DMS153 treated with DMSO at 0.1 percent for 48 hours (cell line): ENCODE measurements around the gene TLR10.

ENCODE experiments used
- DNase-seq: peaks from one replicate; lab custom pipeline; 2025; ENCODE audit not compliant: unreplicated experiment; lab: John Stamatoyannopoulos, UW

The TLR10 gene

DNA sequence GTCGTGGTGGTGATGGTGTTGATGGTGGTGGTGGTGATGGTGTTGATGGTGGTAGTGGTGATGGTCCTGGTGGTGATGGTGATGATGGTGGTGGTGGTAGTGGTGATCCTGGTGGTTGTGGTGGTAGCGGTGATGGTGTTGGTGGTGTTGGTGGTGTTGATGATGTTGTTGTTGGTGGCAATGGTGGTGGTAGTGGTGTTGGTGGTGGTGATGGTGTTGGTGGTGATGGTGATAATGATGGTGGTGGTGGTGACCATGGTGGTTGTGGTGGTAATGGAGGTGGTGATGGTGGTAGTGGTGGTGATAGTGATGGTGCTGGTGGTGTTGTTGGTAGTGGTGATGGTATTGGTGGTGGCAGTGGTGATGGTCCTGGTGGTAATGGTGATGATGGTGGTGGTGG is 49.1 kb downstream of the TLR10 start:
- DNase-seq: no peak

DNA sequence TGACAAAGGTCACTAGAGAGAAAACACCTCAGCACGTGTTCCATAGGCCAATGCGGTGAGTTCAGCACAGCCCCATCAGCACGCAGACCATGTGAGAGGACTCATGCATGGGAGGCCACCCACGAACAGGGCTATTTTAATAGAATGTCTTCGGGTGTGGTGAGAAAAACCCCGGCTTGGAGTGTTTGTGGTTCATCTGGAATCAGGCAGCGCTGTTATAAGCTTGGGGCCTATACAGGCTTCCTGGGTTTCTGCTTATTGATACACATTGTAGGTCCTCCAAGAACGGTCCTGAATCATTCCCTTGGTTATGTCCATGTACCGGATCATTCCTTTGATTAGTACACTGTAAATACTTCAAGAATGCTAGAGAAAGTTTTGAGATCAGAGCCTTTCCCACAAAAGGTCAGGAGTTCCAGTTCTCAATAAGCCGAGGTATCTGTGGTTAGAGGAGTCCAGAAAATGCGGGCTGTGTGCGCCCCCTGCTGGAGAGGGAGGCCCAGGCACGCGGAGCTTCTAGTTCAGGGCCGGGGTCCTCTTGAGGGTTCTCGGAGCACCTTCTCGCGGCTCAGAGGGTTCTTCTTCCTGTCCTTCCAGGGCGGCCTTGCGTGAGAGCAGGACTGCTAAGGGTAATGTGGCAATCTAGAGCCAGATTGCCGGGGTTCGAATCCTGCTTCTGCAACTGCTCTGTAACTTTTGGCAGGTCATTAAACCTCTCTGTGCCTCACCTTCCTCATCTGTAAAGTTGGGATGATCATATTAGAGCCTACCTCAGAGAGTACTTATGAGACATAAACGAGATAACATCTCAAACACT is 51.8 kb downstream of the TLR10 start:
- peak; percentile 1 for DNase-seq

DNA sequence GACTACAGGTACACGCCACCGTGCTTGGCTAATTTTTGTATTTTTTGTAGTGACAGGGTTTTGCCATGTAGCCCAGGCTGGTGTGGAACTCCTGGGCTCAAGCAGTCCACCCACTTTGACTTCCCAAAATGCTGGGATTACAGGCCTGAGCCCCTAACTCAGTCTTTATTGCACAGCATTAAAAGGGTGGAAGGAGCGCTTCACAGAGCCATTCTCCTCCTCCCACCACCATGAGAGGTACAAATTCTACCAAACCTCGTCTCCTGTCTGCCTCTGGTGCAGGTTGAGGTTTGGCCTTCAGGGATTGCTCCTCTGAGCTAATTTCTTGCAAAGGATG is 52.3 kb downstream of the TLR10 start:
- DNase-seq: no peak

DNA sequence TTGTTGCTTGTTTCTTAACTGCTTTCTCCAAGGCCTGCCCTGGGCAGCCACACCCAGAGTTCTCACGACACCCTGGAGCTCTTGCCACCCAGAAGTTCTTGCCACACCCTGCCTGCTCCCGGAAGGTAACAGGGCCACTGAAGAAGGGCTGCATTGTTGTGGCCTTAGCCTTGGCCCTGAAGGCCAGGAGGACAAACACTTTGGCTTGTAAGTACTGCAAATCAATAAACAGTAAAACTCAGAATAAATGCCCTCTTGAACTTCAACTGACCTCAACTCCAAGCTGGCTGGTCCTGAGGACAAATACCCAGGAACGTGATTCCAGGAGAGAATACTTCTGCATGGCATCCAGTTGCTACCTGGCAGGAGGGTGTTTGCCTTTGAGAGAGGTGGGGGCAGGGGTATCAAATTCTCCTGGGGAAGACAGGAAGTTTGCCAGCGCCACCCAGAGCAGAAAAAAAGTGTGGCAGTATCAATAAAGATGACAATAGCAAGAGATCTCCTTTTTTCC is 54.1 kb downstream of the TLR10 start:
- peak; percentile 29 for DNase-seq

DNA sequence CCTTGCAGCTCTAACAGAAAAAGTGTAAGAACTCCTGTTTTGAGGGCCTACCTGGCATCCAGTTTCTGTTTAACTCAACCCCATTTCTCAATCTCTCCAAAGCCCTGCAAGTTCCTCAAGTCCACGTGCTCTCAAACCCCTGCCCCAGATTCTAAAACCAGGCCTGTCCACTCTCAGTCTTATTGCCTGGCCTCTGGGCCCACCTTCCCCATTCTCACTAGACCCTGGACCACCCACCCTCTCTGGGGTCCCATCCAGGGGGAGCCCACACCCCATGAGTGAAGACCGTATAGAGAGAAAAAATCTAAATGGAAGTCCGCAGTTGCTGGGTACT is 58.3 kb downstream of the TLR10 start:
- no peak for DNase-seq

DNA sequence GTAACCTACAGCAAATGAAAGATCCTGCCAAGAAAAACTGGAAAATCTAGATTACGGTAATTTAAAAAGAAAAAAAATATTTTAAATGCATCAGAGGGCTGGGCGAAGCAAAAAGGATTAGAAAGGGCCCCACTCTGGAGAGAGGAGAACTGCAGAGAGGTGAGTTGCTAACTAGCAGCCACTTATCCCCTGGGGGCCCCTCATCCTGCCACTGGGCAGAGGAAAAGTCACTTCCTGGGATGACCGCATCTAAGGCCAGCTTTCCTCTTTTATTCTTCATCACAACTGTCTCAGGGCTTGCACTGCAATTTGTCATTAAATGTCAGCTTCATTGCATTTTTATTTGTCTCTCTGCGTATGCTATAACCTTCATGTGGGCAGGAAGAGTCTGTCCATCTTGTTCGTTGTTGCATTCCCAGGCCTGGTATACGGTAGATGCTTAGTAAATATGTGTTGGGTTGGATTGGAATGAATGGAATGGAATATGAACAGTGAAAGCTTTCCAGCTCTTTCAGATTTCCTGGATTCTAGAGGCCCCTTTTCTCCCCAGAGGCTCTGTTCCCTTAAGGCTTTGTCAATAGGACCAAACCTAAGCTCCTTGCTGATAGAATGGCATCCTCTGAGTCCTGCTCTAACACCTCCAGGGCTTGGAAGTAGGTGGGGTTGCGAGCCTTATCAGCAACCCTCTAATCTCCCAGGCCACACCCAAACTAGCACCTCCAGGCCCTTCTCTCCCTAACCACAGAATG is 58.9 kb downstream of the TLR10 start:
- no peak for DNase-seq

DNA sequence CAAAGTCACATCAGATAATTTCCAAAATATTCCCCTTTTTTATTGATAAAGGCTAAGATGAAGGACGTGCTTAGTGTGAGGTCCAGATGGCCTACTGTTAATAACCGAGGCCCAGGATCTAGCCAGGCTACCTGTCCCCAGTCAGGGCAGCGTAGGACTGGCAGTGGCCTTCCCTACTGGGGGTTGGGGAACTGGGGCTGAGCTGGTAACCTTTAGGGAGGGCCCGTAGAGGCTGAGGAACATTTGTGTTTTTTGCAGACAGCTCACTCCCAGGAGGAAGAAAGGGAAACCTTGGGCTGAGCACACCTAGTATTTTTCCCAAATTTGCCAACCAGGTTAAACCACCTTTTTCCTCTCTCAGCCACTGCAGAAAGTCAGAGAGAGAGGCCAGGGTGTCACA is 59.7 kb downstream of the TLR10 start:
- DNase-seq: no peak
